NOMO-1 (cell line): ENCODE data around the gene CCNJL.

ENCODE experiments used
- DNase-seq, 2 experiments: peaks; one replicate each; lab custom pipeline; 2025; ENCODE audit not compliant: unreplicated experiment in 2 of 2; lab: John Stamatoyannopoulos, UW

The CCNJL gene

GRCh38 chr5:160334716-160335115 is 22.4 kb upstream of the CCNJL start:
- DNase-seq = peak; percentile 14 to 15

- peak; percentile 51 to 92 for DNase-seq
Observed at GRCh38 chr5:160333721-160334120, 21.4 kb upstream of the CCNJL start.

- DNase-seq = no peak
Observed at GRCh38 chr5:160330212-160330611, 17.8 kb upstream of the CCNJL start.

GRCh38 chr5:160327818-160328217 is 15.5 kb upstream of the CCNJL start:
- DNase-seq = no peak

- DNase-seq = no peak
Observed at GRCh38 chr5:160326981-160327380, 14.6 kb upstream of the CCNJL start.

DNA sequence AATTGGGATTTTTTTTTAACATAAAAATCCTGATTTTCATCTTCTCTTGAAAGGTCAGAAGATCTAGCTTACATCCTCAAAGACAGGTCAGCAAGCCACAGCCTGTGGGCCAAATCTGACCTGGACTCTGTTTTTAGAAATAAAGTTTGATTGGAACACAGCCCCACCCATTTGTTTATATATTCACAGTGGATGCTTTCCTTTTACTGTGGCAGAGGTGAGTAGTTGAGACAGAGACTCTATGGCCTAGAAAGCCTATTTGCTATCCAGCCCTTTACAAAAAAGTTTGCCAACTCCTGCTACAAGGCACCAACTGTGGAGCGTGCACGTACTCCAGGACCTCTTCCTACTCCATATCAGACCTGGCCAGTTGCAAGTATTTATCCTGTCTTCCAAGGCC is 13.4 kb upstream of the CCNJL start:
- no peak for DNase-seq

GRCh38 chr5:160324886-160325285 is 12.5 kb upstream of the CCNJL start:
- peak; percentile 4 to 23 for DNase-seq

DNA sequence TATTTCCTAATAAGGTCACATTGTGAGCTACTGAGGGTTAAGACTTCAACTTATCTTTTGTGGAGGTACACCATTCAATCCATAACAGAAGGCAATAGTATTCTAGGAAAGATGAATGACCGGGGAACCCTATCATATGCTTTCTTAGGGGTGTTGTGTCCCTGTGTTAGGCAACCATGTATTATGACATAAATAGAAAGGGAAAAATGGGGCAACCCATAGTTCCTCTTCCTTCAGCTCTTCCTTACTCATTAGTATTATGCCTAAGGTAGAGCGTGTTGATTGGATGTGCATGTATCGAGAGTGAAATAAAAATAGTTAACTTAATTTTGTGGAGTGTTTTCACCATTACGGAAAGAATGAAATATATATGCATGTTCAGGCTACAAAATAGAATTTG is 6.0 kb upstream of the CCNJL start:
- peak; percentile 38 to 73 for DNase-seq

DNA sequence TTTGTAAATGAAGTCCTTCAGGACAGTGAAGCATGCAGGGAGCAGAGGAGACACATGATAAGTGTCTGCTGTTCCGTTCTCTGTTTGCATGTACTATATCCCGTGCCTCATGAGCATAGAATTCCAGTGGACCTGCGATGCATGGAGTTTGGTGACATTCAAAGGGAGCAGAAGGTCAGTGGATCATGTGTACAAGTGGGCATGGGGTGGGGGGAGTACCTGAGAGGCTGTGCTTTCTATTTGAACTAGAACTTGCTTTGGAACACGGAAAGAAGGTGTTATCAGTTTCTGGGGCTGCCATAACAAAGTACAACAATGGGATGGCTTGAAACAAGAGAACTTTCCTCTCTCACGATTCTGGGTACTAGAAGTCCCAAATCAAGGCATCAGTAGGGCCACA is 5.1 kb upstream of the CCNJL start:
- no peak for DNase-seq

DNA sequence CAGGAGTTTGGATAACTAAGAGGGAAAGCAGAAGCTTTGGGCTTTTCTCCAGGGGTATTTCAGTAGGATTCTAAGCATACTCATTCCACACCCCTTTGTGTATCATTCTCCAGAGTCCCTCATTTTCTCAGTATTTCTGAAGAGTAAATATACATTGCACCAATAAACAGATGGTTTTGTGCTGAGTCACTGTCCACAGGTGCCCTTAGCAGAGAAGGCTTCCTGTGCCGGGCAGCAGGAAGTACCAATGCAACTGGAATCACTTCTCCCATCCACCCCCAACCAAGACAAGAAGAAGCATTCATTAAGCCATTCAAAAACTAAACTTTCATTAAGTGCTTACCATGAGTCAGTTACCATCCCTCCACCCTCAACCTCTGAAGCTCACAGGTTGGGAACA is 3.6 kb upstream of the CCNJL start:
- peak in 1 of 2 experiments; percentile 17 for DNase-seq

DNA sequence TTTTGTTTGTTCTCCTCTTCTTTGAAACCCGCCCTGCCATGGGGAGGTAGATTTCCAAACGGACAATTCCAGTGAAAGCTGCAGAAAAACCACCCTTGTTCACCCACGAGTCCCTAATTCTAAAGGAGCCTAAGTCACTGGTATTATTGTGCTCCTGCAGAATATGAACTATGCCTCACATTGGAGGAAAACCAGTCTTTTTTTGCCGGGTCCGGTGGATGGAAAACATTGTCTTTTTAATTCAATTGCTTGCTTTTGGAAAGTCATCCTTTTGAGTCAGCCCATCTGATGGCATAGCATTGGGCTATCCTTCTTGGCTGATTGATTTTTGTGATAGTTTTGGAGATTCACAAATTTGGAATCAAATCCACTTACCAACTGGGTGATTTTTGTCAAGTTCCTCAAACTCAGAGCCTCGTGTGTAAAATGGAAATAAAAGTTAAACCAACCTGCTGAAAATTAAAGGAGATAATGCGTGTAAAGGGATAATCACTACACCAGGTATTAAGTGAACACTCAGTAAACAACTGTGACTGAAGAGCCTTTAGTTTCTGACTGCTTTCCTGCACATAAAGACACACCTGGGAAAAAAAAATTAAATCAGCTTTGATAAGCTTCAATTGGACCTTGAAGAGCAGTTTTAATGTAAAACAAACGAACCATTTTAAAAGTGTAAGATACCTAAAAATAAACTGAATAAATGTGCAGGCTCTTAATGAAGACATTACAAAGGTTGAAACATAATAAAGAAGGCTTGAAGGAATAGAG is 780 bp upstream of the CCNJL start:
- no peak for DNase-seq

DNA sequence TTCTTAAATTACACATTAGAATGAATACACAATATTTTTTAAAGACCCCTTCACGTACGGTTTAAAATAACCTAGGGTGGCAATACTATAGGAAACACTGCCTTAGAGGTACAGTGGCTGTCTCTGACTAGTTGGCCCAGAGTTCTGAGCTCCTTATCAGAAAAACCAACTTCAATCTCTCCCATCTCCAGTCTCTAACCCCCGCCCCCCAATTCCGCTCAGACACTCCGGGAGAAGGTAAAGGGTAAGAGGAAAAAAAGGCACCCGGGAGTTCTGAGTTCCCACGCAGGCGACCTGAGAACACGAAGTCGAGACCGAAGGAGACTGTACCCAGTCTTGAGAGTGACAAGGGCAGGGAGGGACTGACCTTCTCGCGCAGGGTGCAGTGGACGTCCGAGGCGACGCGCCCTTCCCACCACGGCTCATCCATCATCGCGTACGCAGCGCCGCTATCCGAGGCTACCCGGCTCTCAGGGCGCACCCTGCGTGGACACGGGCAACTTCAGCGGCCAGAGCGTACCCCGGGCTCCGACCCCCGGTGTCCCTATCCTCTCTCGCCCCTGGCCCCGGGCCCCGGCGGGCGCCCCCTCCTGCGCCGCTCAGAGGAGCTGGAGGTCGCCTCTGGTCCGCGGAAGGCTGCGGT is 752 bp downstream of the CCNJL start:
- DNase-seq = no peak

DNA sequence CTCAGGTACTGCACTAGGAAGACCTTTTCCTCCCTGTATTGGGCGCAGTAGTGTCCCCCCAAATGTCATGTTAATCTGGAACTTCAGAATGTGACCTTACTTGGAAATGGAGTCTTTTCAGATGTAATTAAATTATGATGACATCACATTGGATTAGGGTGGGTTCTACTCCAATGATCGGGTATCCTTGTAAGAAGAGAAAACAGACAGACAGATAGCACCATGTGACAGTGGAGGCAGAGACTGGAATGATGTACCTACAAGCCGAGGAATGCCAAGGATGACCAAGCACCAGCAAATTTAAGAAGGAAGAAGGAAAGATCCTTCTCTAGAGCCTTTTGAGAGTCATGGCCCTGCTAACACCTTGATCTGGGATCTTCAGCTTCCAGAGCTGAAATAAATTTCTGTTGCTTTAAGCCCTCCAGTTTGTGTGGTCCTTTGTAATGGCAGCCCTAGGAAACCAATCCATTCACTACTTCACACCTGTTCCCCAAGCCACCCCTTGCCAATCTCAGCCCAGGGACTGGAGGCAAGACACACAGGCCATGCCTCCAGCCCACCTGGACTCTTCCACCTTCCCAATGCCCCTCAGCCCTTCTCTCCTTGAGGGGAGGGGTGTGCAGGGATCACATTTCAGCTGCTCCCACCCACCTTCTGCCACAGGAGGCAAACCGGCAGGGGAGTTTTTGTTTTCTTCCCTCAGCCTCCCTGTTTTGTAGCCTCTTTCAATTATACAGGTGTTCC is 1.6 kb downstream of the CCNJL start:
- no peak for DNase-seq

GRCh38 chr5:160310140-160310539 is 2.2 kb downstream of the CCNJL start:
- DNase-seq = no peak

DNA sequence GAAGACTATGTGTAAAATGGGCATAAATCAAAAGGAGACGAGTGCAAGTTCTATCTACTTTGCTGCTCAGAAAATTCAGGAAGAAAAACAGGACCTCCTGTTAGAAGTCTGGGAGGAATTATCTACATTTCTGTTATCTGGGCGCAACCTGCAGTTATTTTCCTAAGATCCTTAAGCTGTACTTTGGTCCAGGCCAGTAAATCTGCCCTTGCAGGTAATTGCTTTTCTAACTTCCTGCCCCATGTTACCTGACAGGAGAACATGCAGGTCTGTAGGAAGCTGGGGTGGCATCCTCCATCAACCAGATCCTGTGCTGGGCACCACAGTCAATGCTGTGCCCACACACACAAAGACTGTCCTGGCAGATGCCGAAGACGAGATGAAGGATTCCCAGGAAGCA is 5.7 kb downstream of the CCNJL start:
- DNase-seq = no peak

DNA sequence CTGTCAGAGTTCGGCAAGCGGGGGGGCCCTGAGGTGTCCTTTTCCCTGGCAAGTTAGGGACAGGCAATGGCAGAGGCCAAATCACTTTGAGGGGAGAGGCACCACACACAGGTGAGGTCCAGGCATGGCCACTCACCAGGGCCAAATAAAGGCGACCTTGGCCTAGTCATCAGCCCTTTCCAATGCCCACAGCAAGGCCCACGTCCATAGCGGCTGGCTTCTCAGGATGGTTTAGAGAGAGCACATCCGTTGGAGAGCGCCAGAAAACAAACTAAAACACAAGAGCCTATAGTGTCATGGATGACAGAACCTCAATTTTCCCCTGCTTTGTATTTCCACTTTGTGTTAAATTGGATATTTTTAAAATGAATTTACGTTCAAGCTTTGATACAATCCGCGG is 7.0 kb downstream of the CCNJL start:
- DNase-seq = no peak

DNA sequence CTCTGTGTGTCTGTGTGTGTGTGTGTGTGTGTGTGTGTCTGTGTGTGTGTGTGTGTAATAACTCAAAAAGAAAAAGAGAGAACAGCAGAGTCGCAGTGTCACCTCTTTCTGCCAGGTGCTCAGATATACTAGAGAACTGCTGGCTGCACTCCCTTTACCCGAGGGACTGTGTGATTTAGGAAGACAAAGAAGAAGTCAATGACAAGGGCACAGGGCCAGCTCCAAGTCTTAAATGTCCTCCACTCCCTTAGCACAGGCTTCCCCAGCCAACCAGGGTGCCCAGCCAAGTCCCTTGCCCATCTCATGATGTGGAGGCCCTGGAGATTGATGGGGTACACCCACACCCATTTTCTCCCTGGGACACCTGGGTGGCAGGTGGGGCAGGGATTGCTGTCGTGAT is 8.7 kb downstream of the CCNJL start:
- DNase-seq = no peak

- DNase-seq = peak; percentile 85 to 91
Observed at GRCh38 chr5:160298189-160298588, 14.2 kb downstream of the CCNJL start.

GRCh38 chr5:160297776-160298175 is 14.6 kb downstream of the CCNJL start:
- DNase-seq = no peak

GRCh38 chr5:160297004-160297403 is 15.4 kb downstream of the CCNJL start:
- no peak for DNase-seq

GRCh38 chr5:160296496-160296895 is 15.9 kb downstream of the CCNJL start:
- no peak for DNase-seq
